K562 (cell line): ENCODE results near the gene FSCN2. TPM values are rescaled to one million over a fixed set of nuclear protein-coding genes. Genes with fewer than 3 reads are reported as not detected.

Experiments used
- ATAC-seq: fragments of 200-7000 bp; cut with Tn5 transposase; 3 replicates; pipeline ENCODE4 v1.9.1; 2020; ENCODE audit warnings: moderate library complexity
- BruUV-seq: library from RNA; stranded (reverse); fragments of 400-500 nt; replicated peaks from 2 replicates; lab custom pipeline; 2021; lab: Mats Ljungman, UMichigan
- CTCF ChIA-PET: fragments of 300-600 bp; formaldehyde crosslinking; extraction: SDS; loops from one replicate; lab custom pipeline; 2021; ENCODE audit warnings: low intra/inter-chr PET ratio; lab: Yijun Ruan, JAX
- POLR2A ChIA-PET: fragments of 300-600, 350-650 bp; sonication (Branson Sonifier 250); formaldehyde crosslinking; extraction: SDS; loops from one replicate; lab custom pipeline; 2021; ENCODE audit warnings: antibody characterized with exemption, inconsistent platforms; lab: Yijun Ruan, JAX
- DNase-seq, 4 experiments: peaks; one replicate each; pipeline versions ENCODE4 v3.0.0 to v3.0.0-alpha.2; 2011 to 2018; ENCODE audit warnings: low spot score in 3 of 4, mixed read lengths in 3 of 4; ENCODE audit errors: extremely low read depth in 1 of 4
- FAIRE-seq: peaks from 2 replicates; lab custom pipeline; 2011; peaks lifted over from hg19 to GRCh38; lab: Jason Lieb, UNC
- H2AFZ ChIP-seq: 2 replicates; pipeline ENCODE4 v1.6.0; 2011; ENCODE audit warnings: low read depth, low read length, control low read depth, inconsistent platforms
- H3K27ac ChIP-seq: fragments of 200-600 bp; 3 replicates; pipeline ENCODE4 v1.8.0; 2011; ENCODE audit warnings: low read depth, mild to moderate bottlenecking, control low read depth, inconsistent platforms, low read length, moderate library complexity, mixed read lengths; ENCODE audit errors: extremely low read depth
- H3K27me3 ChIP-seq, 2 experiments: fragments of 300-600 bp in 1 of 2; 2 replicates in 1 of 2; 3 replicates in 1 of 2; pipeline versions ENCODE4 v1.6.0 to v1.8.0; 2011; ENCODE audit warnings: inconsistent platforms in 2 of 2, low read length in 2 of 2, mild to moderate bottlenecking in 1 of 2, mixed read lengths in 1 of 2, moderate library complexity in 1 of 2; ENCODE audit not compliant: control insufficient read depth in 2 of 2, insufficient read depth in 2 of 2
- H3K36me3 ChIP-seq: fragments of 300-600 bp; 3 replicates; pipeline ENCODE4 v1.8.0; 2011; ENCODE audit warnings: mild to moderate bottlenecking, low read length, inconsistent platforms; ENCODE audit not compliant: control insufficient read depth, insufficient read depth
- H3K4me1 ChIP-seq, 2 experiments: fragments of 200-600 bp in 1 of 2; replicated peaks in 1 of 2; 2 replicates in 1 of 2; 3 replicates in 1 of 2; pipeline versions ENCODE4 v1.5.1 to v1.8.0; 2011; ENCODE audit warnings: inconsistent platforms in 2 of 2, low read length in 2 of 2, mild to moderate bottlenecking in 1 of 2, mixed read lengths in 1 of 2, moderate library complexity in 1 of 2; ENCODE audit not compliant: control insufficient read depth in 2 of 2, insufficient read depth in 2 of 2
- H3K4me2 ChIP-seq: 2 replicates; pipeline ENCODE4 v1.6.1; 2011; ENCODE audit warnings: low read length, control low read depth, inconsistent platforms, mixed read lengths; ENCODE audit not compliant: insufficient read depth
- H3K4me3 ChIP-seq: fragments of 200-600 bp; sonication (generic), shearing (Covaris generic); 2 replicates; pipeline ENCODE4 v1.5.1; 2016; ENCODE audit warnings: control low read depth, inconsistent platforms
- H3K79me2 ChIP-seq: fragments of 200-600 bp; 3 replicates; pipeline ENCODE4 v1.8.0; 2011; ENCODE audit warnings: low read length, inconsistent platforms; ENCODE audit not compliant: control insufficient read depth, insufficient read depth
- H3K9ac ChIP-seq, 2 experiments: 2 replicates each; pipeline versions ENCODE4 v1.6.0 to v1.6.1; 2011; ENCODE audit warnings: low read depth in 2 of 2, low read length in 2 of 2, control low read depth in 1 of 2, inconsistent platforms in 1 of 2, mild to moderate bottlenecking in 1 of 2, mixed read lengths in 1 of 2; ENCODE audit not compliant: insufficient read depth in 1 of 2
- H3K9me1 ChIP-seq: one replicate; pipeline ENCODE4 v1.6.0; 2011; ENCODE audit warnings: inconsistent platforms, mild to moderate bottlenecking, low read length, moderate library complexity; ENCODE audit not compliant: control insufficient read depth, insufficient read depth
- H3K9me3 ChIP-seq: replicated peaks from 2 replicates; pipeline ENCODE4 v1.5.1; 2011; ENCODE audit warnings: low read depth, low read length, inconsistent platforms; ENCODE audit not compliant: control insufficient read depth, insufficient read depth
- H4K20me1 ChIP-seq: replicated peaks from 2 replicates; pipeline ENCODE4 v1.6.1; 2011; ENCODE audit warnings: low read length, inconsistent platforms, mixed read lengths; ENCODE audit not compliant: control insufficient read depth, insufficient read depth
- OTX1 ChIP-seq: fragments of 450-650 bp; formaldehyde crosslinking; IDR thresholded peaks from 2 replicates; pipeline ENCODE4 v1.4.0; 2022; ENCODE audit warnings: mild to moderate bottlenecking
- SETDB1 ChIP-seq: IDR thresholded peaks from one replicate; pipeline ENCODE4 v1.6.1; 2012; ENCODE audit warnings: low read length, control low read depth, inconsistent platforms
- SPI1 ChIP-seq: IDR thresholded peaks from 2 replicates; pipeline ENCODE4 v1.6.1; 2011; ENCODE audit warnings: low read depth, low read length, control low read depth, borderline replicate concordance
- TEAD4 ChIP-seq, 2 experiments: sonication (generic) in 1 of 2; formaldehyde crosslinking in 1 of 2; IDR thresholded peaks; 2 replicates each; pipeline versions ENCODE4 v1.6.1 to v1.8.0; 2012 to 2022; ENCODE audit warnings: borderline replicate concordance in 1 of 2, inconsistent platforms in 1 of 2, low read length in 1 of 2, mild to moderate bottlenecking in 1 of 2, missing genetic modification reagents in 1 of 2
- XRCC5 ChIP-seq: fragments of 200-400 bp; formaldehyde crosslinking; IDR thresholded peaks from 2 replicates; pipeline ENCODE4 v1.6.1; 2017; ENCODE audit warnings: low read depth, mild to moderate bottlenecking, low read length
- ZFP36 ChIP-seq: fragments of 150-350 bp; IDR thresholded peaks from 2 replicates; pipeline ENCODE4 v1.6.1; 2018; ENCODE audit warnings: low read length, low read depth; ENCODE audit not compliant: partially characterized antibody
- ZNF143 ChIP-seq: sonication (generic); formaldehyde crosslinking; IDR thresholded peaks from 2 replicates; pipeline ENCODE4 v1.9.0; 2022; ENCODE audit warnings: mild to moderate bottlenecking, missing genetic modification reagents
- ZNF174 ChIP-seq: fragments of 250-450 bp; sonication (Bioruptor Pico); IDR thresholded peaks from 2 replicates; pipeline ENCODE4 v1.4.0; 2020; ENCODE audit warnings: mild to moderate bottlenecking
- ZNF23 ChIP-seq: fragments of 250-450 bp; sonication (Bioruptor Pico); IDR thresholded peaks from 2 replicates; pipeline ENCODE4 v1.4.0; 2020; ENCODE audit warnings: mild to moderate bottlenecking
- ZNF274 ChIP-seq: IDR thresholded peaks from 2 replicates; pipeline ENCODE4 v1.6.1; 2011; ENCODE audit warnings: low read depth, mild to moderate bottlenecking, low read length, moderate library complexity, borderline replicate concordance
- ZNF282 ChIP-seq: sonication (generic); formaldehyde crosslinking; IDR thresholded peaks from 2 replicates; pipeline ENCODE4 v1.8.1; 2023; ENCODE audit warnings: missing genetic modification reagents
- WGBS: fragments of 100-300 bp; shearing (Covaris generic); methylation state at CpG from one replicate; pipeline ENCODE4 v1.1.6; 2016; ENCODE audit warnings: low coverage, mixed read lengths; ENCODE audit not compliant: insufficient coverage; ENCODE audit errors: missing lambda C conversion rate; 5-methylcytosine and 5-hydroxymethylcytosine counted together
- in situ Hi-C: fragments of 300-500 bp; cut with MboI; formaldehyde crosslinking; loops from 4 replicates; pipeline ENCODE4 v1.15.0; 2018; ENCODE audit warnings: inconsistent platforms, mixed read lengths
- intact Hi-C: fragments of 100-400 bp; cut with micrococcal nuclease; formaldehyde crosslinking; loops from 2 replicates; pipeline ENCODE4 v1.14.2; 2022
- polyA plus RNA-seq, 8 experiments: library from polyadenylated mRNA; depleted of rRNA in 4 of 8; stranded (reverse) in 5 of 8; unstranded in 3 of 8; fragments of >200 nt; fragmentation: Nextera tagmentation in 2 of 8; fragmentation: Illumina TruSeq in 1 of 8; extraction: Ambion mirVana in 2 of 8; extraction: Trizol in 1 of 8; gene quantifications; 2 replicates each; pipeline versions ENCODE4 v1.2.1 to v1.2.3, GENCODE V29; 2011 to 2014; ENCODE audit warnings: inconsistent platforms in 1 of 8, missing spikeins in 1 of 8
- total RNA-seq, 7 experiments: library from RNA; depleted of rRNA in 6 of 7; stranded (reverse); fragments of >200 nt in 6 of 7; fragmentation: Illumina TruSeq in 2 of 7; extraction: Trizol in 2 of 7; gene quantifications; 2 replicates each; pipeline versions ENCODE4 v1.2.1 to v1.2.3, GENCODE V29; 2011 to 2021; ENCODE audit warnings: low replicate concordance in 1 of 7
- TF ChIP-seq, protein P1 (sequence below): fragments of 450-650 bp; IDR thresholded peaks from 2 replicates; pipeline ENCODE4 v1.6.1; 2016
- TF ChIP-seq, protein P2 (sequence below): fragments of 450-650 bp; IDR thresholded peaks from 2 replicates; pipeline ENCODE4 v1.6.1; 2016; ENCODE audit warnings: missing biosample characterization, missing genetic modification characterization
- TF ChIP-seq, protein P3 (sequence below), 2 experiments: fragments of 450-650 bp in 1 of 2; sonication (generic) in 1 of 2; formaldehyde crosslinking; conservative IDR thresholded peaks; 2 replicates each; pipeline versions ENCODE4 v1.4.0 to v1.8.1; 2020 to 2022; ENCODE audit warnings: mild to moderate bottlenecking in 1 of 2, missing genetic modification reagents in 1 of 2

The FSCN2 gene
- total and polyA plus RNA-seq, 9 of the 15 experiments (the other 6 are each of a cell fraction or from before 2014, with no cell fraction given): 0.08 TPM; not detected in 8

DNA sequence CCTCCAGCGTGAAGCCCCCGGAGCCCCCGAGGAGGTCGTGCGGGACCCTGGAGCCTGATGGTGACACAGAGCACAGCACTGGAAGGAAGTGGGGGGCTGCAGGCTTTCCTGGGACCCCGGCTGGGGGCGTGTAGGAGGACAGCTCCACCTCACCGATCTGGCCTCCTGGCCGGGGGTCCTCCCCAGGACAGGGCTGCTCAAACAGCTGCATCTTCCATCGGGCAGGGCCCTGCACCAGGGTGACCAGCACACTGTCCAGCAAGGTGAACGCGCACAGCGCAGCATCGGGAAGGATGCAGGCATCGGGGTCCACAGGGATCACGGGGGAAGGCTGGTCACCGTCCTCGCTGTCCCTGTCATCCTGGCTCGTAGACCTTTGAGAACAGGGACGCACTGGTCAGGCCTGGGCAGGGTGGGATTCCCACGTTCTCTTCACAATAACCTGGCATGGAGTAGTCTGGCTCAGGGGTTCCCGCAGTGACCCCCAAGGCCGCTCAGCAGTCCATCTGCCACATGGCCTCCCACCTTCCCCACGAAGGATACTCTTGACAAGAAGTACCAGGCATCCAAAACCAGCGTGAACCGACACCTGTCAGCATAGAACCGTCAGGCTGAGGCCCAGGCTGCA, 22.8 kb downstream of the FSCN2 start:
- BruUV-seq: TSS peak; percentile 43
- 80% methylated on average over 24 of the region's 27 CpGs for WGBS
- intact Hi-C loops: no loop called here

More for the DNA sequence above, 22.8 kb downstream of the FSCN2 start:
- POLR2A ChIA-PET: interaction anchor here (0.6 to 2.4 kb wide), 5 partner anchors 13 to 39 kb away, joined by 3 to 26 read pairs (median 3); partner anchors contain the start of gene ACTG1
- H3K27ac ChIP-seq: peak overlapping the region; percentile 90; the same call in 1 of the 3 replicates
- no peak for DNase-seq
- H3K9ac ChIP-seq: peak overlapping the region; percentile 89 to 96; a peak in 3 of 4 replicates
- TF ChIP-seq ZFP36: peak; percentile 16
- no peak for TF ChIP-seq ZNF23 (CRISPR knock-in tag)
- TF ChIP-seq, protein P1, sequence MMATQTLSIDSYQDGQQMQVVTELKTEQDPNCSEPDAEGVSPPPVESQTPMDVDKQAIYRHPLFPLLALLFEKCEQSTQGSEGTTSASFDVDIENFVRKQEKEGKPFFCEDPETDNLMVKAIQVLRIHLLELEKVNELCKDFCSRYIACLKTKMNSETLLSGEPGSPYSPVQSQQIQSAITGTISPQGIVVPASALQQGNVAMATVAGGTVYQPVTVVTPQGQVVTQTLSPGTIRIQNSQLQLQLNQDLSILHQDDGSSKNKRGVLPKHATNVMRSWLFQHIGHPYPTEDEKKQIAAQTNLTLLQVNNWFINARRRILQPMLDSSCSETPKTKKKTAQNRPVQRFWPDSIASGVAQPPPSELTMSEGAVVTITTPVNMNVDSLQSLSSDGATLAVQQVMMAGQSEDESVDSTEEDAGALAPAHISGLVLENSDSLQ: 0 out of 2 replicates have a peak, but pooled peaks have one; percentile 11
- no peak for TF ChIP-seq TEAD4 (IDR thresholded peaks at IDR 0.05; ENCODE audit: low read length)
- peak; percentile 51; the same call in 1 of the 2 replicates for TF ChIP-seq TEAD4 (CRISPR knock-in tag; IDR thresholded peaks at IDR 0.05; ENCODE audit: borderline replicate concordance)
- no peak for TF ChIP-seq SETDB1
- 0 out of 2 replicates have a peak, but pooled peaks have one; percentile 19 for TF ChIP-seq XRCC5
- TF ChIP-seq, protein P2, sequence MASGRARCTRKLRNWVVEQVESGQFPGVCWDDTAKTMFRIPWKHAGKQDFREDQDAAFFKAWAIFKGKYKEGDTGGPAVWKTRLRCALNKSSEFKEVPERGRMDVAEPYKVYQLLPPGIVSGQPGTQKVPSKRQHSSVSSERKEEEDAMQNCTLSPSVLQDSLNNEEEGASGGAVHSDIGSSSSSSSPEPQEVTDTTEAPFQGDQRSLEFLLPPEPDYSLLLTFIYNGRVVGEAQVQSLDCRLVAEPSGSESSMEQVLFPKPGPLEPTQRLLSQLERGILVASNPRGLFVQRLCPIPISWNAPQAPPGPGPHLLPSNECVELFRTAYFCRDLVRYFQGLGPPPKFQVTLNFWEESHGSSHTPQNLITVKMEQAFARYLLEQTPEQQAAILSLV (tag): no peak
- TF ChIP-seq ZNF143 (CRISPR knock-in tag): 0 out of 2 replicates have a peak, but pooled peaks have one; percentile 29
- TF ChIP-seq SPI1: no peak
- no peak for TF ChIP-seq ZNF174 (CRISPR knock-in tag)
- TF ChIP-seq, protein P3, sequence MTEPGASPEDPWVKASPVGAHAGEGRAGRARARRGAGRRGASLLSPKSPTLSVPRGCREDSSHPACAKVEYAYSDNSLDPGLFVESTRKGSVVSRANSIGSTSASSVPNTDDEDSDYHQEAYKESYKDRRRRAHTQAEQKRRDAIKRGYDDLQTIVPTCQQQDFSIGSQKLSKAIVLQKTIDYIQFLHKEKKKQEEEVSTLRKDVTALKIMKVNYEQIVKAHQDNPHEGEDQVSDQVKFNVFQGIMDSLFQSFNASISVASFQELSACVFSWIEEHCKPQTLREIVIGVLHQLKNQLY (CRISPR knock-in tag; conservative IDR thresholded peaks at IDR 0.05): no peak
- TF ChIP-seq OTX1 (CRISPR knock-in tag): no peak
- no peak for TF ChIP-seq ZNF282
- TF ChIP-seq ZNF274: no peak
- TF ChIP-seq, all 486 proteins: peak for 5
- Histone ChIP-seq H3K27me3 (no peaks in the 10 kb centered on the region), H3K9me3 (no peaks in the 10 kb centered on the region), H3K4me1 (peaks cover 19 to 63% of the 10 kb centered on the region in 2 experiments; a peak in 4 of 5 replicates), H3K36me3 (peaks cover 49% of the 10 kb centered on the region), H4K20me1 (peaks cover 12% of the 10 kb centered on the region; the same call in 1 of the 2 replicates), H3K4me3 (peak overlapping the region; percentile 97), H2AFZ (no peak overlapping the region), H3K79me2 (peaks cover 37% of the 10 kb centered on the region), H3K9me1 (peaks cover 4% of the 10 kb centered on the region), H3K4me2 (peak overlapping the region; percentile 96)
- FAIRE-seq: no peak
- CTCF ChIA-PET: no interaction called here
- no peak for ATAC-seq
- in situ Hi-C loops: no loop called here
